Keratinocyte (primary cell): ENCODE data around the gene RBCK1.

Experiments
- CTCF ChIP-seq, 3 experiments: IDR thresholded peaks in 1 of 3; conservative IDR thresholded peaks in 1 of 3; optimal IDR thresholded peaks in 1 of 3; 2 replicates in 2 of 3; 3 replicates in 1 of 3; pipeline versions ENCODE3 to v1.5.1; 2011; ENCODE audit warnings: low read length in 3 of 3, mild to moderate bottlenecking in 3 of 3, moderate library complexity in 2 of 3, control low read depth in 1 of 3, inconsistent platforms in 1 of 3; ENCODE audit not compliant: insufficient read depth in 2 of 3; ENCODE audit errors: extremely low read depth in 1 of 3
- EZH2 ChIP-seq: IDR thresholded peaks from one replicate; pipeline ENCODE4 v1.6.1; 2012; ENCODE audit warnings: inconsistent platforms, mild to moderate bottlenecking, low read length, moderate library complexity

DNA sequence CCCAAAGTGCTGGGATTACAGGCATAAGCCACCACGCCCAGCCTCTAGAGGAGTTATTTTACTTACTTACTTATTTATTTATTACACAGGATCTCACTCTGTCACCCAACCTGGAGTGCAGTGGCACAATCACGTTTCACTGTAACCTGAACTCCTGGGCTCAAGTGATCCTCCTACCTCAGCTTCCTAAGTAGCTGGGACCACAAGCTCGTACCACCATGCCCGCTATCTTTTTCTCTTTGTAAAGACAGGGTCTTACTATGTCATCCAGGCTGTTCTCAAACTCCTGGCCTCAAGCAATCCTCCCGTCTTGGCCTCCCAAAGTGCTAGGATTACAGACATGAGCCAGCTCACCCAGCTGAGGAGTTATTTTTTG is 29.1 kb upstream of the RBCK1 start:
- TF ChIP-seq CTCF (optimal IDR thresholded peaks at IDR 0.05 in 1 of 3, IDR thresholded peaks at IDR 0.05 in 1 of 3, conservative IDR thresholded peaks at IDR 0.05 in 1 of 3; ENCODE audit: extremely low read depth in 1 of 3, insufficient read depth in 2 of 3, low read length in 3 of 3), result no peak
- no peak for TF ChIP-seq EZH2
